Gastroesophageal sphincter (tissue), 3 donors: ENCODE data around the gene SKOR1.

ENCODE experiments used
- CTCF ChIP-seq, 4 experiments: fragments of 200-600 bp in 2 of 4; fragments of 450-650 bp in 2 of 4; sonication (generic) in 1 of 4; IDR thresholded peaks; one replicate each; pipeline ENCODE4 v1.5.1; 2017 to 2019; ENCODE audit warnings: antibody characterized with exemption in 4 of 4, mild to moderate bottlenecking in 2 of 4, moderate library complexity in 2 of 4
- POLR2A ChIP-seq, 2 donors: fragments of 450-650 bp; IDR thresholded peaks; one replicate each; pipeline ENCODE4 v1.6.1; 2017; ENCODE audit warnings: antibody characterized with exemption in 2 of 2, mild to moderate bottlenecking in 2 of 2, moderate library complexity in 1 of 2
- POLR2AphosphoS5 ChIP-seq: sonication (generic); formaldehyde crosslinking; IDR thresholded peaks from one replicate; pipeline ENCODE4 v1.6.1; 2017; ENCODE audit warnings: antibody characterized with exemption

GRCh38 chr15:67786646-67787045 lies 38.7 kb upstream of the SKOR1 start:
- TF ChIP-seq CTCF (IDR thresholded peaks at IDR 0.05) (no peak), POLR2A (IDR thresholded peaks at IDR 0.05) (no peak), POLR2AphosphoS5 (no peak)
